Vagina (tissue), 2 donors: ENCODE data around the gene CNIH1. TPM values are rescaled to one million over a fixed set of nuclear protein-coding genes. Genes with fewer than 3 reads are reported as not detected.
A peak's percentile ranks its signal among the peaks of the same experiment; 100 is the strongest.
"Not testable (repeated sequence)": the region's sequence is repeated elsewhere in the genome, so short reads cannot be mapped to it uniquely, and the experiment has no call there.

Experiments used
- DNase-seq, 2 donors: peaks; one replicate each; pipeline ENCODE4 v3.0.0-alpha.2; 2017; ENCODE audit errors: extremely low spot score in 2 of 2
- H3K27ac ChIP-seq: fragments of 200-600 bp; sonication (generic); one replicate; pipeline ENCODE4 v1.5.1; 2019
- H3K27me3 ChIP-seq: fragments of 200-600 bp; sonication (generic); one replicate; pipeline ENCODE4 v1.5.1; 2019
- H3K36me3 ChIP-seq, 2 donors: fragments of 200-600 bp; sonication (generic); one replicate each; pipeline ENCODE4 v1.5.1; 2017 to 2019
- H3K4me1 ChIP-seq: fragments of 200-600 bp; sonication (generic); one replicate; pipeline ENCODE4 v1.5.1; 2019
- H3K4me3 ChIP-seq, 2 donors: fragments of 200-600 bp; sonication (generic); 1 replicate in 1 of 2; 2 replicates in 1 of 2; pipeline ENCODE4 v1.5.1; 2016 to 2019
- H3K9me3 ChIP-seq: fragments of 200-600 bp; sonication (generic); one replicate; pipeline ENCODE4 v1.5.1; 2019
- CTCF ChIP-seq, 3 experiments: fragments of 450-650 bp in 2 of 3; fragments of 200-600 bp in 1 of 3; sonication (generic) in 1 of 3; IDR thresholded peaks; one replicate each; pipeline ENCODE4 v1.5.1; 2017 to 2019; ENCODE audit warnings: antibody characterized with exemption in 3 of 3, mild to moderate bottlenecking in 2 of 3, moderate library complexity in 2 of 3
- POLR2A ChIP-seq, 2 donors: fragments of 450-650 bp; IDR thresholded peaks; one replicate each; pipeline ENCODE4 v1.6.1; 2017; ENCODE audit warnings: antibody characterized with exemption in 2 of 2, mild to moderate bottlenecking in 2 of 2, moderate library complexity in 2 of 2
- POLR2AphosphoS5 ChIP-seq, 2 donors: sonication (generic); formaldehyde crosslinking; IDR thresholded peaks; one replicate each; pipeline ENCODE4 v1.9.0; 2017; ENCODE audit warnings: antibody characterized with exemption in 2 of 2, mild to moderate bottlenecking in 2 of 2, low read depth in 1 of 2; ENCODE audit not compliant: insufficient read depth in 1 of 2
- intact Hi-C: fragments of 100-400 bp; cut with DNase I; formaldehyde crosslinking; loops from one replicate; pipeline ENCODE4 v1.15.1; 2023
- total RNA-seq: library from RNA; depleted of rRNA; stranded (reverse); fragments of >200 nt; gene quantifications from one replicate; pipeline ENCODE4 v1.2.3, GENCODE V29; 2016

The CNIH1 gene
- total RNA-seq, 1 donor from 2014 or later = 124 TPM

DNA sequence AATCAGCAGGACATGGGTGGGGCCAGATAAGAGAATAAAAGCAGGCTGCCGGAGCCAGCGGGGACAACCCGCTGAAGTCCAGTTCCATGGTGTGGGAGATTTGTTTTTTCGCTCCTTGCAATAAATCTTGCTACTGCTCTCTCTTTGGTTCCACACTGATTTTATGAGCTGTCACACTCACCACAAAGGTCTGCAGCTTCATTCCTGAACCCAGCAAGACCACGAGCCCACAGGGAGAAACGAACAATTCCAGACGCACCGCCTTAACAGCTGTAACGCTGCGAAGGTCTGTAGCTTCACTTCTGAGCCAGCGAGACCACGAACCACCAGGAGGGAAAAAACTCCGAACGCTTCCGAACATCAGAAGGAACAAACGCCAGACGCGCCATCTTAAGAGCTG lies 2.8 kb upstream of the CNIH1 start:
- H3K27me3 ChIP-seq = no peaks in the 10 kb centered on the region
- peaks cover 46% of the 10 kb centered on the region for H3K4me1 ChIP-seq
- intact Hi-C loops = no loop called here
- DNase-seq = no peak
- H3K9me3 ChIP-seq = no peaks in the 10 kb centered on the region
- H3K4me3 ChIP-seq = no peak overlapping the region
- no peaks in the 10 kb centered on the region for H3K36me3 ChIP-seq
- peak overlapping the region; percentile 64 for H3K27ac ChIP-seq
- TF ChIP-seq CTCF (IDR thresholded peaks at IDR 0.05) (no peak), POLR2A (IDR thresholded peaks at IDR 0.05) (no peak), POLR2AphosphoS5 (IDR thresholded peaks at IDR 0.05; ENCODE audit: insufficient read depth in 1 of 2, low read depth in 1 of 2) (no peak)

DNA sequence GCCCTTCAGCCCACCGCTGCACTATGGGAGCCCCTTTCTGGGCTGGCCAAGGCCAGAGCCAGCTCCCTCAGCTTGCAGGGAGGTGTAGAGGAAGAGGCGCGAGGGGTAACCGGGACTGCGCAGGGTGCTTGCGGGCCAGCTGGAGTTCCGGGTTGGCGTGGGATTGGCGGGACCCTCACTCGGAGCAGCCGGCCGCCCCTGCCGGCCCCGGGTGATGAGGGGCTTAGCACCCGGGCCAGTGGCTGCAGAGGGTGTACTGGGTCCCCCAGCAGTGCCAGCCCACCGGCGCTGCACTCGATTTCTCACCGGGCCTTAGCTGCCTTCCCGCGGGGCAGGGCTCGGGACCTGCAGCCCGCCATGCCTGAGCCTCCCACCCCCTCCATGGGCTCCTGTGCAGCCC lies 1.8 kb upstream of the CNIH1 start:
- H3K27ac ChIP-seq, DNase-seq, H3K4me3 ChIP-seq, H3K9me3 ChIP-seq, intact Hi-C loops, H3K36me3 ChIP-seq, H3K27me3 ChIP-seq: not testable (repeated sequence)
- H3K4me1 ChIP-seq = peaks cover 52% of the 10 kb centered on the region

DNA sequence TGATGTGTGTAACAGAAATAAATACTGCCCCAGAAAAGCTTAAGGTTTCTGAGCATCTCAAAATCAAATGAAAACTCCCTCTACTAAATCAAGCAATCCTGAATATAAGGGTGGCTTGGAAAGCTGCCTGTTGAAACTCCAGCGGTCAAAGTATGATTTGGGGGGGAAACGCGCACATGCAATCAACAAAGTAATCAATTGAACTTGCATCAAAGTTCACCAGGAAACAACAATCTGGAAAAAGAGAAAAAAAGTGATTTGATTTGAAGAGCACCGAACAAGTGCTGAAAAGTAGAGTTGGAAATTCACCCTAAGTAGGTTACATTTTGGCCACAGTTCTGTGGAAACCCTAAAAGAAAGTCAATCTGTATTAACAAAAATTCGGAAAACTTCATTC lies 700 bp downstream of the CNIH1 start:
- DNase-seq = no peak
- Histone ChIP-seq H3K27me3 (no peaks in the 10 kb centered on the region), H3K27ac (peak overlapping the region; percentile 85), H3K9me3 (no peaks in the 10 kb centered on the region), H3K36me3 (no peaks in the 10 kb centered on the region), H3K4me3 (peak overlapping the region; percentile 66 to 96), H3K4me1 (peaks cover 54% of the 10 kb centered on the region)
- no peak for TF ChIP-seq POLR2A (IDR thresholded peaks at IDR 0.05)
- intact Hi-C loops = no loop called here

- no peaks in the 10 kb centered on the region for H3K27me3 ChIP-seq
- peak overlapping the region; percentile 66 to 96 for H3K4me3 ChIP-seq
- intact Hi-C loops = no loop called here
- H3K36me3 ChIP-seq = no peaks in the 10 kb centered on the region
- DNase-seq = no peak
- no peak overlapping the region for H3K27ac ChIP-seq
- no peaks in the 10 kb centered on the region for H3K9me3 ChIP-seq
- TF ChIP-seq POLR2A (IDR thresholded peaks at IDR 0.05) (no peak), POLR2AphosphoS5 (IDR thresholded peaks at IDR 0.05; ENCODE audit: insufficient read depth in 1 of 2, low read depth in 1 of 2) (no peak), CTCF (IDR thresholded peaks at IDR 0.05) (no peak)
- peaks cover 51% of the 10 kb centered on the region for H3K4me1 ChIP-seq
Measured at GRCh38 chr14:54440037-54440436, 1.1 kb downstream of the CNIH1 start.

DNA sequence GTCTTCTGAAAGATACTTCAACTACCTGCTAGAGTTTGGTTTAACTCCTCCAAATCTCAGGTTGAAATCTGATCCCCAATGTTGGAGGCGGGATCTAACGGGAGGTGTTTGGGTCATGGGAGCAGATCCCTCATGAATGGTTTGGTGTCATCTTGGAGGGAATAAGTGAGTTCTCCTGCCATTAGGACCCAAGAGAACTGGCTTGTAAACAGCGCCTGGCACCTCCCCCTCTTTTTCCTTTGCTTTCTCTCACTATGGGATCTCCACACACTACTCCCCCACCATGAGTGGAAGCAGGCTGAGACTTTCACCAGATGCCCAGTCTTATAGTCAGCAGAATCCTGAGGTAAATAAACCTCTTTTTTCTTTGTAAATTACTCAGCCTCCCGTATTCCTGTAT lies 2.5 kb downstream of the CNIH1 start:
- DNase-seq = no peak
- H3K4me1 ChIP-seq = peaks cover 44% of the 10 kb centered on the region
- H3K9me3 ChIP-seq = no peaks in the 10 kb centered on the region
- H3K27me3 ChIP-seq = no peaks in the 10 kb centered on the region
- no peak overlapping the region for H3K27ac ChIP-seq
- intact Hi-C loops = no loop called here
- no peaks in the 10 kb centered on the region for H3K36me3 ChIP-seq
- H3K4me3 ChIP-seq = no peak overlapping the region
- TF ChIP-seq CTCF (IDR thresholded peaks at IDR 0.05) = no peak
- no peak for TF ChIP-seq POLR2A (IDR thresholded peaks at IDR 0.05)
- no peak for TF ChIP-seq POLR2AphosphoS5 (IDR thresholded peaks at IDR 0.05; ENCODE audit: insufficient read depth in 1 of 2, low read depth in 1 of 2)

GRCh38 chr14:54437954-54438353 lies 3.2 kb downstream of the CNIH1 start:
- intact Hi-C loops, H3K4me3 ChIP-seq, H3K9me3 ChIP-seq, H3K27me3 ChIP-seq, H3K36me3 ChIP-seq, H3K27ac ChIP-seq, DNase-seq: not testable (repeated sequence)
- peaks cover 44% of the 10 kb centered on the region for H3K4me1 ChIP-seq

DNA sequence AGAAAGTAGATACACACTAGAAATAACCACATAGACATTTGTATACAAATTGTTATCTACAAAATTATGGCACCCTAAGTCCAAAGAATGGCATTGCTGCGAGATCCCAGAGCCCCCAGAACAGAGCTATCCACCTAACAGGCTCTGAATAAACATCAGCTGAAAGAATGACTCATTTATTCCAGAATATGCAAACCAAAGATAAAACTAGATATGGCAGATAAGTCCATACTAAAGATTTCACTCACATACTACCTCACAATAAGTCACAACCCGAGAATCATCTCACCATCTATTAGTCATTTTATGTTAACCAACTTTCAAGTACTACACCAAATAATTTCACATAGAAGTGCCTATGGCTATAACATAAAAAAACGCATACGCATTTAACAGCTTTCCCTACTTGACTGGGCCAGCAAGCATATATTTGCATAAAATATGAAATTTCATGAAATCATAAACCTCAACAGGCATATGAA lies 5.6 kb downstream of the CNIH1 start:
- peaks cover 46% of the 10 kb centered on the region for H3K4me1 ChIP-seq

More for the DNA sequence above, 5.6 kb downstream of the CNIH1 start:
- no peaks in the 10 kb centered on the region for H3K9me3 ChIP-seq
- no peak for TF ChIP-seq POLR2AphosphoS5 (IDR thresholded peaks at IDR 0.05; ENCODE audit: insufficient read depth in 1 of 2, low read depth in 1 of 2)
- no peak for TF ChIP-seq CTCF (IDR thresholded peaks at IDR 0.05)
- TF ChIP-seq POLR2A (IDR thresholded peaks at IDR 0.05) = no peak
- peaks cover 0 to 8% of the 10 kb centered on the region in 2 donors for H3K36me3 ChIP-seq
- intact Hi-C loops = no loop called here
- no peak overlapping the region for H3K27ac ChIP-seq
- no peaks in the 10 kb centered on the region for H3K27me3 ChIP-seq
- DNase-seq = no peak
- H3K4me3 ChIP-seq = no peak overlapping the region
